Activated CD4-positive, alpha-beta memory T cell treated with anti-CD3 and anti-CD28 coated beads for 36 hours (primary cell): ENCODE results near the gene MYO10. TPM values are rescaled to one million over a fixed set of nuclear protein-coding genes. Genes with fewer than 3 reads are reported as not detected.

Experiments used
- CTCF ChIA-PET: fragments of 350-600 bp; sonication (Branson Sonifier 250); formaldehyde crosslinking; loops from one replicate; lab custom pipeline; 2021; ENCODE audit warnings: antibody characterized with exemption, inconsistent platforms; lab: Charles Lee
- POLR2A ChIA-PET: fragments of 350-600 bp; sonication (Branson Sonifier 250); formaldehyde crosslinking; loops from one replicate; lab custom pipeline; 2021; ENCODE audit warnings: antibody characterized with exemption; lab: Charles Lee
- DNase-seq: peaks from one replicate; pipeline ENCODE4 v3.0.0-alpha.2; 2020
- H3K27ac Mint-ChIP-seq: one replicate; pipeline ENCODE4 v1.8.0; 2021; ENCODE audit warnings: mixed read lengths
- H3K27me3 Mint-ChIP-seq: one replicate; pipeline ENCODE4 v1.8.0; 2021; ENCODE audit warnings: mixed read lengths
- H3K36me3 Mint-ChIP-seq: one replicate; pipeline ENCODE4 v1.8.0; 2021; ENCODE audit warnings: mixed read lengths
- H3K4me1 Mint-ChIP-seq: one replicate; pipeline ENCODE4 v1.8.0; 2021; ENCODE audit warnings: low read depth, mixed read lengths
- H3K4me3 Mint-ChIP-seq: one replicate; pipeline ENCODE4 v1.8.0; 2021; ENCODE audit warnings: mild to moderate bottlenecking, mixed read lengths
- H3K9me3 Mint-ChIP-seq: one replicate; pipeline ENCODE4 v1.8.0; 2021; ENCODE audit warnings: mixed read lengths
- intact Hi-C: fragments of 100-400 bp; cut with micrococcal nuclease; formaldehyde crosslinking; loops from one replicate; pipeline ENCODE4 v1.15.1; 2023
- total RNA-seq, 2 experiments: library from RNA; stranded (reverse); gene quantifications; one replicate each; pipeline ENCODE4 v1.2.3, GENCODE V29; 2021

Gene MYO10
- total RNA-seq, 2 experiments from 2014 or later = 0.21 to 0.34 TPM

DNA sequence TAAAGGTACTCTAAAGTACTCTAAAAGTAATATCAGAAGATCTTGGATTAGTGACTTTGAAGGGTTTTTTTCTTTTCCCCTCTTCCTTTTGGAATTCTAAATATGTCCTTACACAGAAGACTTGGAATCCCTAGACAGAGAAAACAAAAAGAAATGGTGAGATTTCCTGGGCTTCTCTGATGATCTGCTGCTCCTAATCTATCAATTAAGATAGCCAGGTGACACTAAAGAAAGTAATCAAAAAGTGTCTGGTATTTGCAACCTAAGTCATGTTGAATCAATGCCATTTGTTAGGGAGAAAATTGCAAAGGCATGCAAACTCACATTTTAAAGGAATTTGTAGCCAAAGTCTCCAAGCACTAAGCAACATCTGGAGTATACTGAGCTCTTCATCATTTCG, 29.5 kb upstream of the MYO10 start:
- no peak for DNase-seq
- intact Hi-C loops = no loop called here
- ChIA-PET CTCF (no interaction called here), POLR2A (no interaction called here)
- no peaks in the 10 kb centered on the region for H3K4me1 Mint-ChIP-seq
- H3K9me3 Mint-ChIP-seq = peaks cover 3% of the 10 kb centered on the region
- H3K4me3 Mint-ChIP-seq = no peak overlapping the region
- H3K27me3 Mint-ChIP-seq = no peaks in the 10 kb centered on the region
- no peak overlapping the region for H3K27ac Mint-ChIP-seq
- no peaks in the 10 kb centered on the region for H3K36me3 Mint-ChIP-seq

DNA sequence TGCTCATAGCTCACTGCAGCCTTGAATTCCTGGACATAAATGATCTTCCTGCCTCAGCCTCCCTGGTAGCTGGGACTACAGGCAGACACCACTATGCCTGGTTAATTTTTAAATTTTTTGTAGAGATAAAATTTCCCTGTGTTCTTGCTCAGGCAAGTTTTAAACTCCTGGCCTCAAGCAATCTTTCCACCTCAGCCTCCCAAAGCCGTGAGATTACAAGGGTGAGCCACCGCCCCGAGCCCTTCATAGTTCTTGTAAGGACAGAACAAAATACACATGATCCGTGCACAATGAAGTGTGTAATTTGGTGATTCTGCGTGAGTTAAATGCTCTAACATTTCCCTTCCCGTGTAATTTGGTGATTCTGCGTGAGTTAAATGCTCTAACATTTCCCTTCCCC, 27.7 kb upstream of the MYO10 start:
- CTCF ChIA-PET = no interaction called here
- H3K27ac Mint-ChIP-seq = no peak overlapping the region
- H3K9me3 Mint-ChIP-seq = peaks cover 3% of the 10 kb centered on the region
- H3K4me1 Mint-ChIP-seq = no peaks in the 10 kb centered on the region
- H3K36me3 Mint-ChIP-seq = no peaks in the 10 kb centered on the region
- H3K4me3 Mint-ChIP-seq = no peak overlapping the region
- POLR2A ChIA-PET = no interaction called here
- no peaks in the 10 kb centered on the region for H3K27me3 Mint-ChIP-seq
- intact Hi-C loops = no loop called here
- no peak for DNase-seq

DNA sequence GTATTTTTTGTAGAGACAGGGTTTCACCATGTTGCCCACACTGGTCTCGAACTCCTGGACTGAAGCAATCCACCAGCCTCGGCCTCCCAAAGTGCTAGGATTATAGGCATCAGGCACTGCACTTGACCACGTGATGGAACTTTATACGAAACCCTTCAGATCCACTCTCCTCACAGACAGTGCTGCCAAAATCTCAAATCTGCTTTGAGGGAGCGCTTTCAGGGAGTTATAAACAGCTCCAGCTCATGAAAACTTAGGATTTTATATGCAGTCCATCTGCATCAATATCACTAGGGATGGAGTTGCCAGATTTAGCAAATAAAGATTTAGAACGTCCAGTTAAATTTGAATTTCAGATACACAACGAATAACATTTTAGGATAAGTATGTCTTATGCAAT, 25.0 kb upstream of the MYO10 start:
- H3K4me1 Mint-ChIP-seq = no peaks in the 10 kb centered on the region
- peaks cover 3% of the 10 kb centered on the region for H3K9me3 Mint-ChIP-seq
- H3K27ac Mint-ChIP-seq = no peak overlapping the region
- DNase-seq = no peak
- H3K4me3 Mint-ChIP-seq = no peak overlapping the region
- CTCF ChIA-PET = no interaction called here
- H3K27me3 Mint-ChIP-seq = no peaks in the 10 kb centered on the region
- POLR2A ChIA-PET = no interaction called here
- H3K36me3 Mint-ChIP-seq = no peaks in the 10 kb centered on the region
- intact Hi-C loops = no loop called here

DNA sequence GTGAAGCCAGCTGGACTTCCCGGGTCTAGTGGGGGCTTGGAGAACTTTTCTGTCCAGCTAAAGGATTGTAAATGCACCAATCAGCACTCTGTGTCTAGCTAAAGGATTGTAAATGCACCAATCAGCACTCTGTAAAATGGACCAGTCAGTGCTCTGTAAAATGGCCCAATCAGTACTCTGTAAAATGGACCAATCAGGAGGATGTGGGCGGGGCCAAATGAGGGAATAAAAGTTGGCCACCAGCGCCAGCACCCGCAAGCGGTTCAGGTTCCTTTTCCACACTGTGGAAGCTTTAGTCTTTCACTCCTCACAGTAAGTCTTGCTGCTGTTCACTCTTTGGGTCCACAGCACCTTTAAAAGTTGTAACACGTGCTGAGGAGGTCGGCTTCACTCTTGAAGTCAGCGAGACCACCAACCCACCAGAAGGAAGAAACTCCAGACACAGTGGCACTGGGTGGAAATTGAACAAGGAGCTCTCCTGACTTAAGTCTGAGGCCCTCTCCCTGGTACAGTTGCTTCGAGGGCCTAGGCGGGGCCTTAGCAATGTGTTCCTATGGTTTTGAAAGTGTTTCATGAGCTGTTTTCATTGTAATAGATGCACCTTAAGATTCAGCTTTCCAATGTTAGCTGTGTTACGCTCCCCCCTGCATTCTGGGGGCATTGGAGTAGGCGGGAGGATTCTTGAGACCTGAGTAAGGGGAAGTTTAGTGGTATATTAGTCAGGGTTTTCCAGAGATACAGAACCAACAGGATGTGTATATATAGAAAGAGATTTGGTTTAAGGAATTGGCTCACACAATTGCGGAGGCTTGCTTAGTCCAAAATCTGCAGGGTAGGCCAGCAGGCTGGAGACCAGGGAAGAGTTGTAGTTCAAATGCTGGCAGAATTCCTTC, 21.5 kb upstream of the MYO10 start:
- ChIA-PET CTCF (no interaction called here), POLR2A (no interaction called here)
- no peaks in the 10 kb centered on the region for H3K4me1 Mint-ChIP-seq
- intact Hi-C loops = no loop called here
- no peaks in the 10 kb centered on the region for H3K9me3 Mint-ChIP-seq
- no peak overlapping the region for H3K4me3 Mint-ChIP-seq
- H3K36me3 Mint-ChIP-seq = no peaks in the 10 kb centered on the region
- H3K27ac Mint-ChIP-seq = no peak overlapping the region
- no peaks in the 10 kb centered on the region for H3K27me3 Mint-ChIP-seq
- no peak for DNase-seq

DNA sequence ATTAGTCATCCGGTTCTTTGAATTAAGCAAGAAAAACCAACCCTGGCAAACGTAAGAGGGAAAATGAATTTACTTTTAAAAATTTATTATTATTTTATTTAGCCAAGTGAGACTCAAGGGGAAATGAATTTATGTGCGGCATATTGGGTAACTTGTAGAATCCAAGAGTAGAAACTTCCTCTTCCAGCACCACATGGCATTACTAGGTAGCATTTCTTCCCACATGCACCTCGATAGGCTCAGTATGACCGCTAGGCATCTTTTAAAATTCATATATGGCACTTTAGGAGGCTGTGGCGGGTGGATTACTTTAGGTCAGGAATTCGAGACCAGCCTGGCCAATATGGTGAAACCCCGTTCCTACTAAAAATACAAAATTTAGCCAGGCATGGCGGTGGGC, 17.6 kb upstream of the MYO10 start:
- Mint-ChIP-seq H3K27me3 (no peaks in the 10 kb centered on the region), H3K4me1 (no peaks in the 10 kb centered on the region), H3K27ac (no peak overlapping the region), H3K9me3 (peaks cover 3% of the 10 kb centered on the region), H3K4me3 (no peak overlapping the region), H3K36me3 (no peaks in the 10 kb centered on the region)
- ChIA-PET POLR2A (no interaction called here), CTCF (no interaction called here)
- intact Hi-C loops = no loop called here
- DNase-seq = no peak

DNA sequence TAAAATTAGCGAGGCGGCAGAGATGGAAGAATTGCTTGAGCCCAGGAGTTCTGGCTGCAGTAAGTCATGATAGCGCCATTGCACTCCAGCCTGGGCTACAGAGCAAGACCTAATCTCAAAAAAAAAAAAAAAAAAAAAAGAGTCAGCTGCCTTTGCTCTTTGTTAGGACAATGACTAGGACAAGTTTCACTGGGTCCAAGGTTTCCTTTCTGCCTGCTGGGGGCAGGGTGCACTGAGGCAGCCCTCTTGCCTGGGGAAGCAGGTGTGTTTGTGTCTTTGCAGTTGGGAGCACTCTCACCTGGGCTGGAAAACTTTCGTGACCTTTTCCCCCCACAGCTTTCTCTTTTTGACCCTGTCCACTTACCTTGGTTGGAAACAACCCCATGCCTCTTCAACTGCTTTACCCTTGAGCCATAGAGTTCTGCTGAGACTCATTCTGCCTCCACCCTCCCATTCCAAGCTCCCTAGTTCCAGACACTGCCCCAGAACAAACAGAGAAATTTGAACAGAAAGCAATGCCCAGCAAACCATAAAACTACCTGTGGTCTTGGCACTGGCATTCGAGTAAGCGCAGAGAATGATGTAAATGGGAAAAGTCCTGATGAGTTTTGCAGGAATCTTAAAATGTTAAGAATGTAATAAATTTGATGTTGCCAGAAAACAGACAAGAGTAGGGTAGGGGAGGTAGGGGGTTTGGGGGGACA, 17.0 kb upstream of the MYO10 start:
- ChIA-PET POLR2A (no interaction called here), CTCF (no interaction called here)
- Mint-ChIP-seq H3K27me3 (no peaks in the 10 kb centered on the region), H3K9me3 (peaks cover 3% of the 10 kb centered on the region), H3K4me1 (no peaks in the 10 kb centered on the region), H3K4me3 (no peak overlapping the region), H3K27ac (no peak overlapping the region), H3K36me3 (no peaks in the 10 kb centered on the region)
- intact Hi-C loops = no loop called here
- no peak for DNase-seq

DNA sequence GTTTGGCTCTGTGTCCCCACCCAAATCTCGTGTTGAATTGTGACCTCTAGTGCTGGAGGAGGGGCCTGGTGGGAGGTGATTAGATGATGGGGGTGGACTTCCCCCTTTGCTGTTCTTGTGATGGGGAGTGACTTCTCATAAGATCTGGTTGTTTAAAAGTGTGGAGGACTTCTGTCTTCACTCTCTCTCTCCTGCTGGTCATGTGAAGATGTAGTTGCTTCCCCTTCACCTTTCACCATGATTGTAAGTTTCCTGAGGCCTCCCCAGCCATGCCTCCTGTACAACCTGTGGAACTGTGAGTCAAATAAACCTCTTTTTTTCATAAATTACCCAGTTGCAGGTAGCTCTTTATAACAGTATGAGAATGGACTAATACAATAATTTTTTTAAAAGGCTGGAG, 10.6 kb upstream of the MYO10 start:
- H3K27ac Mint-ChIP-seq = no peak overlapping the region
- H3K9me3 Mint-ChIP-seq = peaks cover 30% of the 10 kb centered on the region
- H3K36me3 Mint-ChIP-seq = peaks cover 2% of the 10 kb centered on the region
- H3K4me3 Mint-ChIP-seq = no peak overlapping the region
- DNase-seq = no peak
- intact Hi-C loops = no loop called here
- no peaks in the 10 kb centered on the region for H3K4me1 Mint-ChIP-seq
- POLR2A ChIA-PET = no interaction called here
- CTCF ChIA-PET = no interaction called here
- peaks cover 2% of the 10 kb centered on the region for H3K27me3 Mint-ChIP-seq

DNA sequence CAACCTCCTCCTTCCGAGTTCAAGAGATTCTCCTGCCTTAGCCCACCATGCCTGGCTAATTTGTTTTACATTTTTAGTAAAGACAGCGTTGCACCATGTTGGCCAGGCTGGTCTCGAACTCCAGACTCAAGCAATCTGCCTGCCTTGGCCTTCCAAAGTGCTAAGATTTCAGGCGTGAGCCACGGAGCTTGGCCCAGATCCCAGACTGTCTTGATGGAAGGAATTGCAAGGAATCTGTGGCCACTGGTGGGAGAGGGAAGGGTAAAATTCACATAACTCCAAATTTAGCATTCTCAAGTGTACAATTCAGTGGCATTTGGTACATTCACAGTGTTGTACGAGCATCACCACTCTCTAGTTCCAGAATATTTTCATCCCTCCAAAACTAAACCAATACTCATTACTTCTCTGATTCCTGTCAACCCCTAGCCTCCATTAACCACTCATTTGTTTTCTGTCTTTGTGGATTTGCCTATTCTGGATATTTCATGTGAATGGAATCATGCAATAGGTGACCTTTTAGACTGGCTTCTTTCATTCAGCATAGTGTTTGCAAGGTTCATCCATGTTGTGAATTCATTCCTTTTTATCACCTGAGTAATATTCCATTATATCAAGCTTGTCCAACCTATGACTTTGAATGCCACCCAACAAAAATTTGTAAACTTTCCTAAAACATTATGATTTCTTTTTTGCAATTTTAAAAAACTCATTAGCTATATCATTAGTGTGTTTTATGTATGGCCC, 8.9 kb upstream of the MYO10 start:
- ChIA-PET CTCF (no interaction called here), POLR2A (no interaction called here)
- no peak overlapping the region for H3K4me3 Mint-ChIP-seq
- no peak overlapping the region for H3K27ac Mint-ChIP-seq
- H3K36me3 Mint-ChIP-seq = peaks cover 2% of the 10 kb centered on the region
- H3K9me3 Mint-ChIP-seq = peaks cover 30% of the 10 kb centered on the region
- H3K27me3 Mint-ChIP-seq = peaks cover 6% of the 10 kb centered on the region
- DNase-seq = no peak
- no peaks in the 10 kb centered on the region for H3K4me1 Mint-ChIP-seq
- intact Hi-C loops = no loop called here

DNA sequence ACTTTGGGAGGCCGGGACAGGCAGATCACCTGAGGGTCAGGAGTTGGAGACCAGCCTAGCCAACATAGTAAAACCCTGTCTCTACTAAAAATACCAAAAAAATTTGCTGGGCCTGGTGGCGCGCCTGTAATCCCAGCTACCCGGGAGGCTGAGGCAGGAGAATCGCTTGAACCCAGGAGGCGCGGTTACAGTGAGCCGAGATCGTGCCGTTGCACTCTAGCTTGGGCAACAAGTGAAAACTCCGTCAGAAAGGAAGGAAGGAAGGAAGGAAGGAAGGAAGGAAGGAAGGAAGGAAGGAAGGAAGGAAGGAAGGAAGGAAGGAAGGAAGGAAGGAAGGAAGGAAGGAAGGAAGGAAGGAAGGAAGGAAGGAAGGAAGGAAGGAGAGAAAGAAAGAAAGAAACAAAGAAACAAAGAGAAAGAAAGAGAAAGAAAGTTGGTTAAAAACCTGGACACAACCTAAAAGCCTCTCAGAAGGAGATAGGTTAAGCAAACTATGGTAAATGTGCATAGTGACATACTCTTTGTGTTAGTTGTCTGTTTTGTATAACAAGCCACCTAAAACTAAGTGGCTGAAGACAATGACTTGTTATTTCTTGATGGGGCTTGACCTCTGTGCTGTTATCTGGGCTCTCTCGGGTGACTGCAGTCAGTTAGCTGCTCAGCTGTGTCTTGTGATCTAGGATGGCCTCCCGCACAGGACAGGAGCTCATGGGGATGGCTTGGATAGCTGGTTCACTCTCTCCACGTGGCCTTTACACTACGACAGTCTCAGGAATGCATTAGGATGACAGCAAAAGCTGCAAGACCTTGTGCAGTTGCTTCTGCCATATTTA, 8.0 kb upstream of the MYO10 start:
- DNase-seq = no peak
- H3K27me3 Mint-ChIP-seq = peaks cover 7% of the 10 kb centered on the region
- peaks cover 2% of the 10 kb centered on the region for H3K36me3 Mint-ChIP-seq
- peaks cover 28% of the 10 kb centered on the region for H3K9me3 Mint-ChIP-seq
- POLR2A ChIA-PET = no interaction called here
- H3K27ac Mint-ChIP-seq = no peak overlapping the region
- H3K4me3 Mint-ChIP-seq = no peak overlapping the region
- H3K4me1 Mint-ChIP-seq = no peaks in the 10 kb centered on the region
- intact Hi-C loops = no loop called here
- CTCF ChIA-PET = interaction anchor here (0.6 to 1.1 kb wide), 2 partner anchors 12 to 246 kb away, joined by 3 to 5 read pairs; no protein-coding TSS in a partner anchor

DNA sequence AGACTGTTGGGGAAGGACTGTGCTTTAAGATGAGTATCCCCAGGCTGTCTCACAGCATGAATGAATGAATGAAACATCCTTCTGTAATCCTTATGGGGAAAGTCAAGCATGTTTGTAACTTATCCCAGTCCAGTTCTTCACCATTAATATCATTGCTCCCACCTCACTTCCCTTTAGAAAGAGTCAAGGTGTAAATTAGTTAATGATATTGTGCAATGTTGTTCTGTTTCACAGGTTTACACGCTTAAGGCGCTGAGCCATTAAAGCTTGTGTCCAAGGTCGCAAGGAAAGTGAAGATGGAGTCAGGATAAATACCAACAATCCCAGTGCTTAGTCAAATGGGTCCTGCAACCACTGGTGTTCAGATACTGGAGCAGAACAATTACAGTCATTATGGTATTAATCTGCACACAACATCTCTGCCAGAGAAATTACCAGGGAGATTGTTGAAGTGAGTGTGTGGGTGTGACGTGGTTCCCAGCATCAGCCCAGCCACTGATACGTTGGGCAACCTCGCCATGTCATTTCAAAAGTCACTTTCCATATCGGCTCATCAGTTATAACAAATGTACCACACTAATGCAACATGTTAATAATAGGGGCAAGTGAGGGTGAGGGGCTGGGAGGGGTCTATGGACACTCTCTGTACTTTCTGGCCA, 1.5 kb upstream of the MYO10 start:
- CTCF ChIA-PET = no interaction called here

DNA sequence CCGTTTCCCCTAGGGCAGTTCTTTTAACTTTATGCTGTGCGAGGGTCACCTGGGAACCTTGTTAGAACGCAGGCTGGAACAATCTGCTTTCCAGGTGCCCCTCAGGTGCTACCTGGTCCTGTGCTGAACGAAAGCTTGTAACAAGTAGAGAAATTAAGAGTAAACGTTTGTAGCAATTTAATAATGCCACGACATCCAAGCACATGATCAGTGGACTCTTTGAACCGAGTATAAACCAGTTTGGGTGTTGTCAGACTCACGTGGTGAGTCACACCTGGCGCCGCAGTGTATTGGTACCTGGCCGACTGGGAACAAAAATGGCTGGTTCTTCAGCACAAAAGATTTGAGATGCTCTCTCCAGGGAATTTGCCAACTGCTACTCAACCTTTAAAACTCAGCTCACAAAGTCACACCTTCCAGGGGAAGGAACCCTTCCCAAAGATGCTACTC, 926 bp upstream of the MYO10 start:
- no peaks in the 10 kb centered on the region for H3K9me3 Mint-ChIP-seq
- no peaks in the 10 kb centered on the region for H3K36me3 Mint-ChIP-seq
- no peak overlapping the region for H3K4me3 Mint-ChIP-seq
- no peak for DNase-seq
- intact Hi-C loops = loop anchor here (2.0 to 5.0 kb wide), 2 partner anchors 244 to 325 kb away; no protein-coding TSS in a partner anchor
- CTCF ChIA-PET = no interaction called here
- H3K4me1 Mint-ChIP-seq = peaks cover 17% of the 10 kb centered on the region
- H3K27ac Mint-ChIP-seq = no peak overlapping the region
- peaks cover 55% of the 10 kb centered on the region for H3K27me3 Mint-ChIP-seq
- POLR2A ChIA-PET = no interaction called here

More for the DNA sequence above, 1.5 kb upstream of the MYO10 start:
- Mint-ChIP-seq H3K36me3 (no peaks in the 10 kb centered on the region), H3K4me1 (peaks cover 17% of the 10 kb centered on the region), H3K27ac (no peak overlapping the region), H3K9me3 (no peaks in the 10 kb centered on the region), H3K27me3 (peaks cover 50% of the 10 kb centered on the region), H3K4me3 (no peak overlapping the region)
- DNase-seq = no peak
- intact Hi-C loops = loop anchor here (2.0 to 5.0 kb wide), 2 partner anchors 243 to 325 kb away; no protein-coding TSS in a partner anchor
- POLR2A ChIA-PET = no interaction called here
